SU-DHL-6 (cell line): ENCODE results near the gene TNFRSF12A.
"Not testable (repeated sequence)": the region's sequence is repeated elsewhere in the genome, so short reads cannot be mapped to it uniquely, and the experiment has no call there.

Experiments
- H2AFZ ChIP-seq: fragments of 200-600 bp; sonication (generic); 2 replicates; pipeline ENCODE4 v1.6.1; 2014; ENCODE audit warnings: low read depth, mild to moderate bottlenecking, moderate library complexity, mixed read lengths, antibody characterized with exemption, low read length; ENCODE audit not compliant: severe bottlenecking
- H3F3A ChIP-seq: fragments of 200-600 bp; shearing (Covaris generic); 2 replicates; pipeline ENCODE4 v1.6.0; 2016; ENCODE audit warnings: antibody characterized with exemption, mild to moderate bottlenecking; ENCODE audit not compliant: insufficient read depth
- H3K27ac ChIP-seq: fragments of 200-600 bp; sonication (generic); 2 replicates; pipeline ENCODE4 v1.5.1; 2016; ENCODE audit warnings: low read depth, mild to moderate bottlenecking, low read length, moderate library complexity, mixed read lengths
- H3K27me3 ChIP-seq: fragments of 200-600 bp; sonication (generic), shearing (Covaris generic); 2 replicates; pipeline ENCODE4 v1.6.0; 2014; ENCODE audit warnings: mild to moderate bottlenecking, low read length
- H3K36me3 ChIP-seq: fragments of 200-600 bp; sonication (generic); 2 replicates; pipeline ENCODE4 v1.6.1; 2014; ENCODE audit warnings: mild to moderate bottlenecking, low read length, mixed read lengths
- H3K4me2 ChIP-seq: fragments of 300-600, 200-600 bp; shearing (Covaris generic), sonication (generic); 2 replicates; pipeline ENCODE4 v1.6.0; 2014; ENCODE audit warnings: low read length, low read depth, mild to moderate bottlenecking; ENCODE audit not compliant: poor library complexity, severe bottlenecking
- H3K4me3 ChIP-seq: fragments of 200-600 bp; sonication (generic); 2 replicates; pipeline ENCODE4 v1.5.1; 2014; ENCODE audit warnings: antibody characterized with exemption, low read length, mild to moderate bottlenecking, mixed read lengths; ENCODE audit not compliant: insufficient read depth, poor library complexity, severe bottlenecking
- H3K79me2 ChIP-seq: fragments of 200-600 bp; sonication (generic); 2 replicates; pipeline ENCODE4 v1.6.1; 2014; ENCODE audit warnings: mild to moderate bottlenecking, low read length, moderate library complexity; ENCODE audit not compliant: insufficient read depth
- H3K9ac ChIP-seq: fragments of 200-600 bp; sonication (generic); 2 replicates; pipeline ENCODE4 v1.7.0; 2014; ENCODE audit warnings: mild to moderate bottlenecking, low read length
- H3K9me2 ChIP-seq: fragments of 200-600 bp; sonication (generic); replicated peaks from 2 replicates; pipeline ENCODE4 v1.6.1; 2014; ENCODE audit warnings: low read length; ENCODE audit not compliant: insufficient read depth
- H3K9me3 ChIP-seq: fragments of 200-600 bp; sonication (generic); 2 replicates; pipeline ENCODE4 v1.6.1; 2014; ENCODE audit warnings: low read length, mixed read lengths; ENCODE audit not compliant: insufficient read depth
- H4K20me1 ChIP-seq: fragments of 200-600 bp; sonication (generic); 2 replicates; pipeline ENCODE4 v1.6.1; 2014; ENCODE audit warnings: low read depth, mild to moderate bottlenecking, antibody characterized with exemption, low read length, moderate library complexity, mixed read lengths
- EZH2phosphoT487 ChIP-seq: fragments of 200-600 bp; sonication (generic), shearing (Covaris generic); conservative IDR thresholded peaks from 2 replicates; pipeline ENCODE4 v1.6.1; 2018; ENCODE audit warnings: mild to moderate bottlenecking, antibody characterized with exemption, low read length, moderate library complexity, mixed read lengths
- TF ChIP-seq, protein P1 (sequence below): fragments of 200-600 bp; sonication (generic); IDR thresholded peaks from one replicate; pipeline ENCODE4 v1.5.1; 2017; ENCODE audit warnings: antibody characterized with exemption, mild to moderate bottlenecking, low read length, moderate library complexity; ENCODE audit not compliant: insufficient read depth, poor library complexity, severe bottlenecking

TNFRSF12A gene

GRCh38 chr16:3054965-3055733 lies 35.0 kb downstream of the TNFRSF12A start:
- H3K9me2 ChIP-seq: no peaks in the 10 kb centered on the region
- H3K79me2 ChIP-seq: no peaks in the 10 kb centered on the region
- no peaks in the 10 kb centered on the region for H3K9me3 ChIP-seq
- H3K27ac ChIP-seq: no peak overlapping the region
- no peak overlapping the region for H3K9ac ChIP-seq
- no peak overlapping the region for H3K4me3 ChIP-seq
- H2AFZ ChIP-seq: no peak overlapping the region
- H3K27me3 ChIP-seq: no peaks in the 10 kb centered on the region
- H4K20me1 ChIP-seq: no peaks in the 10 kb centered on the region
- TF ChIP-seq EZH2phosphoT487: no peak
- TF ChIP-seq, protein P1, sequence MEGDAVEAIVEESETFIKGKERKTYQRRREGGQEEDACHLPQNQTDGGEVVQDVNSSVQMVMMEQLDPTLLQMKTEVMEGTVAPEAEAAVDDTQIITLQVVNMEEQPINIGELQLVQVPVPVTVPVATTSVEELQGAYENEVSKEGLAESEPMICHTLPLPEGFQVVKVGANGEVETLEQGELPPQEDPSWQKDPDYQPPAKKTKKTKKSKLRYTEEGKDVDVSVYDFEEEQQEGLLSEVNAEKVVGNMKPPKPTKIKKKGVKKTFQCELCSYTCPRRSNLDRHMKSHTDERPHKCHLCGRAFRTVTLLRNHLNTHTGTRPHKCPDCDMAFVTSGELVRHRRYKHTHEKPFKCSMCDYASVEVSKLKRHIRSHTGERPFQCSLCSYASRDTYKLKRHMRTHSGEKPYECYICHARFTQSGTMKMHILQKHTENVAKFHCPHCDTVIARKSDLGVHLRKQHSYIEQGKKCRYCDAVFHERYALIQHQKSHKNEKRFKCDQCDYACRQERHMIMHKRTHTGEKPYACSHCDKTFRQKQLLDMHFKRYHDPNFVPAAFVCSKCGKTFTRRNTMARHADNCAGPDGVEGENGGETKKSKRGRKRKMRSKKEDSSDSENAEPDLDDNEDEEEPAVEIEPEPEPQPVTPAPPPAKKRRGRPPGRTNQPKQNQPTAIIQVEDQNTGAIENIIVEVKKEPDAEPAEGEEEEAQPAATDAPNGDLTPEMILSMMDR: no peak
- H3F3A ChIP-seq: no peaks in the 10 kb centered on the region
- no peaks in the 10 kb centered on the region for H3K36me3 ChIP-seq
- no peak overlapping the region for H3K4me2 ChIP-seq

DNA sequence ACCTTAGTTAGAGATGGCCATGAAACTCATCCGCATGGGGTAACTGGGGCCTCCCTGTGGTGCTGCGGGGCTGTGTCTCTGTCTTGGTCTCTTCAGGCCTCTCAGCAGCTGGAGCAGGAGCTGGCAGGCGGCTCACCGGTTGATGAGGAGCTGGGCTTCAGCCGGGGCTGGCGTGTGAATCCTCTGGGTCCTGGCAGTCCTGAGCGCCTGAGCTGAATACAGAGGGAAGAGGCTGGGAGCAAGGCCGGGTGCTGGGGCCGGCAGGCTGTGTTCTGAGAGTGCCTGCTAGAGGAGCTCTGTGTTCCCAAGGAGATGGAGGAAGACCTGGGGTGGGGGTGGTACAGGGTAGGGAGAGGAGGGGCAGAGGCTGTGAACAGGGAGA lies 35.6 kb downstream of the TNFRSF12A start:
- H3K27ac ChIP-seq, H3F3A ChIP-seq, H3K9me2 ChIP-seq, H3K36me3 ChIP-seq, H2AFZ ChIP-seq, H3K9ac ChIP-seq, H3K4me3 ChIP-seq, H3K9me3 ChIP-seq, H4K20me1 ChIP-seq, H3K27me3 ChIP-seq, H3K4me2 ChIP-seq, H3K79me2 ChIP-seq: not testable (repeated sequence)

DNA sequence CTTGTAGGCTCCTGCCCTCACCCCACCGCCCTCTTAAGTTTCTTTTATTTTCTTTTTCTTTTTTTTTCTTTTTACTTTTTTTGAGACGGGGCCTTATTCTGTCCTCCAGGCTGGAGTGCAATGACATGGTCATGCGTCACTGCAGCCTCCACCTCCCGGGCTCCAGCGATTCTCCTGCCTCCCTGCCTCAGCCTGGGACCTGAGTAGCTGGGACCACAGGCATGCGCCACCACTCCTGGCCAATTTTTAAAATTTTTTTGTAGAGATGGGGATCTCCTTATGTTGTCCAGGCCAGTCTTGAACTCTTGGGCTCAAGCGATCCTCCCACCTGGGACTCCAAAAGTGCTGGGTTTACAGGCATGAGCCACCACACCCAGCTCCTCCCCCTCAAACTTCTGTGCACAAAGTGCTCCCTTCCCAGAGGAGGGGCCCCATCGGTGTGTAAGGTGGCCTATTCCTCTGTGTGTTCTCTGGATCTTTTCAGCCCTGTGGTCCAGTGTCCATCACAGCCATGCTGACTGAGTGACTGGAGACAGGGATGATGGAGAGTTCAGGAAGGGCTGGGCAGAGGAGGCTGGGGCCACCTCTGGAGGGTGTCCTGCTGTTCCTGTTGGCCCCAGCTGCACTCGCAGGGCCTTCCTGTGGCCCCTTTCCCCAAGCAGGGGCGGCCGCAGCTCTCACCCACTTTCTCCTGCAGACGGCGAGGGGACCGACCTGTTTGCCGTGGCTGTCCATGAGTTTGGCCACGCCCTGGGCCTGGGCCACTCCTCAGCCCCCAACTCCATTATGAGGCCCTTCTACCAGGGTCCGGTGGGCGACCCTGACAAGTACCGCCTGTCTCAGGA lies 36.4 kb downstream of the TNFRSF12A start:
- H3K4me3 ChIP-seq: no peak overlapping the region
- H3K9ac ChIP-seq: no peak overlapping the region
- no peaks in the 10 kb centered on the region for H3K36me3 ChIP-seq
- H3K27me3 ChIP-seq: no peaks in the 10 kb centered on the region
- no peak for TF ChIP-seq EZH2phosphoT487
- TF ChIP-seq, protein P1: no peak
- H2AFZ ChIP-seq: no peak overlapping the region
- H4K20me1 ChIP-seq: no peaks in the 10 kb centered on the region
- no peaks in the 10 kb centered on the region for H3K79me2 ChIP-seq
- H3F3A ChIP-seq: no peaks in the 10 kb centered on the region
- H3K4me2 ChIP-seq: no peak overlapping the region
- H3K9me3 ChIP-seq: no peaks in the 10 kb centered on the region
- H3K27ac ChIP-seq: no peak overlapping the region
- no peaks in the 10 kb centered on the region for H3K9me2 ChIP-seq
